Measurements from ENCODE around the gene TOX2. TPM values are rescaled to one million over a fixed set of nuclear protein-coding genes. Genes with fewer than 3 reads are reported as not detected.
A peak's percentile ranks its signal among the peaks of the same experiment; 100 is the strongest.

Gene TOX2
- total RNA-seq, 1 experiment from 2014 or later = 85.4 TPM

GRCh38 chr20:43947316-43947710 lies 32.7 kb downstream of the TOX2 start:
- H3K36me3 ChIP-seq (ENCODE audit: control insufficient read depth, insufficient read depth, low read length) = no peaks in the 10 kb centered on the region
- no peak overlapping the region for H3K4me3 ChIP-seq (ENCODE audit: low read depth in 2 of 2, low read length in 2 of 2)
- in situ Hi-C loops (cut with HindIII; ENCODE audit: low pct_unique_long_range_greater_than_20kb, low sequenced_read_pairs) (no loop called here), intact Hi-C loops (cut with micrococcal nuclease; ENCODE audit: unreplicated experiment) (no loop called here)
- H3K9me3 ChIP-seq (ENCODE audit: control insufficient read depth, insufficient read depth, low read depth, low read length) = no peaks in the 10 kb centered on the region
- peak overlapping the region; percentile 79 for H3K27ac ChIP-seq (ENCODE audit: low read length)
- no peak for DNase-seq (ENCODE audit: low read depth, low spot score)
- H3K4me1 ChIP-seq (ENCODE audit: control insufficient read depth, insufficient read depth, low read length) = peaks cover 68% of the 10 kb centered on the region
- BruUV-seq (replicated peaks) = no TSS peak
- POLR2A ChIA-PET = no interaction called here
- H3K27me3 ChIP-seq (ENCODE audit: control insufficient read depth, insufficient read depth, low read length) = no peaks in the 10 kb centered on the region
- ATAC-seq = no peak
- TF ChIP-seq CTCF (IDR thresholded peaks at IDR 0.05) (no peak), TCF7L2 (IDR thresholded peaks at IDR 0.05; ENCODE audit: low read depth, low read length) (no peak), SIN3A (IDR thresholded peaks at IDR 0.05; ENCODE audit: borderline replicate concordance, insufficient read depth, low read depth, low read length) (no peak), REST (IDR thresholded peaks at IDR 0.05; ENCODE audit: insufficient read depth in 1 of 2, low read depth in 2 of 2, low read length in 1 of 2) (no peak), POLR2AphosphoS5 (IDR thresholded peaks at IDR 0.05; ENCODE audit: low read depth, low read length) (no peak)
- CTCF ChIA-PET = no interaction called here

GRCh38 chr20:43948455-43948854 lies 33.8 kb downstream of the TOX2 start:
- intact Hi-C loops (cut with micrococcal nuclease; ENCODE audit: unreplicated experiment) = no loop called here
- no TSS peak for BruUV-seq (replicated peaks)
- in situ Hi-C loops (cut with HindIII; ENCODE audit: low pct_unique_long_range_greater_than_20kb, low sequenced_read_pairs) = no loop called here
- no peaks in the 10 kb centered on the region for H3K36me3 ChIP-seq (ENCODE audit: control insufficient read depth, insufficient read depth, low read length)
- POLR2A ChIA-PET = no interaction called here
- no peaks in the 10 kb centered on the region for H3K27me3 ChIP-seq (ENCODE audit: control insufficient read depth, insufficient read depth, low read length)
- H3K4me1 ChIP-seq (ENCODE audit: control insufficient read depth, insufficient read depth, low read length) = peaks cover 68% of the 10 kb centered on the region
- DNase-seq (ENCODE audit: low read depth, low spot score) (no peak), ATAC-seq (no peak)
- no peak for TF ChIP-seq POLR2AphosphoS5 (IDR thresholded peaks at IDR 0.05; ENCODE audit: low read depth, low read length)
- TF ChIP-seq TCF7L2 (IDR thresholded peaks at IDR 0.05; ENCODE audit: low read depth, low read length) = no peak
- TF ChIP-seq SIN3A (IDR thresholded peaks at IDR 0.05; ENCODE audit: borderline replicate concordance, insufficient read depth, low read depth, low read length) = no peak
- TF ChIP-seq CTCF (IDR thresholded peaks at IDR 0.05) = no peak
- no peak for TF ChIP-seq REST (IDR thresholded peaks at IDR 0.05; ENCODE audit: insufficient read depth in 1 of 2, low read depth in 2 of 2, low read length in 1 of 2)
- no peak overlapping the region for H3K4me3 ChIP-seq (ENCODE audit: low read depth in 2 of 2, low read length in 2 of 2)
- CTCF ChIA-PET = no interaction called here
- peak overlapping the region; percentile 52 for H3K27ac ChIP-seq (ENCODE audit: low read length)
- no peaks in the 10 kb centered on the region for H3K9me3 ChIP-seq (ENCODE audit: control insufficient read depth, insufficient read depth, low read depth, low read length)

Measured in Panc1 (cell line).